ENCODE measurements around the gene KCNQ1. TPM values are rescaled to one million over a fixed set of nuclear protein-coding genes. Genes with fewer than 3 reads are reported as not detected.
A peak's percentile ranks its signal among the peaks of the same experiment; 100 is the strongest.

KCNQ1 gene
- total RNA-seq, 2 experiments from 2014 or later = 24.2 to 26.6 TPM

DNA sequence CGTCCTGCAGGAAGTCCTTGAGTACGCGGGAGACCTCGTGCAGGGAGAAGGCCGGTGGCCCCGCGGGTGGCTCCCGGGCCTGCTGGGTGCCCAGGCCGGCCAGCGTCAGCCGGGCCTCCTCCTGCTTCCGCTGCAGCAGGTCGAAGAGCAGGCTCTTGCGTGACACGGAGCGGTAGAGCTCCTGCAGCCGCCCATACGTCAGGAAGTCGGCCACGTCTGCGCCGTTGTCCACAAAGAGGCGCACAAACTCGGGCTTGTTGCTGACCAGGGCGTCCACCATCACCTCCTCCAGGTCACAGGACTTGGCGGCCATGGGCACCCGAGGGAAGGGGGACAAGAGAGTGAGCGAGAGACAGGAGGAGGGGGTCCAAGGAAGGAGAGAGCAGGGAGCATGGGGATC, 29.6 kb upstream of the KCNQ1 start:
- H3K27ac Mint-ChIP-seq = no peak overlapping the region

DNA sequence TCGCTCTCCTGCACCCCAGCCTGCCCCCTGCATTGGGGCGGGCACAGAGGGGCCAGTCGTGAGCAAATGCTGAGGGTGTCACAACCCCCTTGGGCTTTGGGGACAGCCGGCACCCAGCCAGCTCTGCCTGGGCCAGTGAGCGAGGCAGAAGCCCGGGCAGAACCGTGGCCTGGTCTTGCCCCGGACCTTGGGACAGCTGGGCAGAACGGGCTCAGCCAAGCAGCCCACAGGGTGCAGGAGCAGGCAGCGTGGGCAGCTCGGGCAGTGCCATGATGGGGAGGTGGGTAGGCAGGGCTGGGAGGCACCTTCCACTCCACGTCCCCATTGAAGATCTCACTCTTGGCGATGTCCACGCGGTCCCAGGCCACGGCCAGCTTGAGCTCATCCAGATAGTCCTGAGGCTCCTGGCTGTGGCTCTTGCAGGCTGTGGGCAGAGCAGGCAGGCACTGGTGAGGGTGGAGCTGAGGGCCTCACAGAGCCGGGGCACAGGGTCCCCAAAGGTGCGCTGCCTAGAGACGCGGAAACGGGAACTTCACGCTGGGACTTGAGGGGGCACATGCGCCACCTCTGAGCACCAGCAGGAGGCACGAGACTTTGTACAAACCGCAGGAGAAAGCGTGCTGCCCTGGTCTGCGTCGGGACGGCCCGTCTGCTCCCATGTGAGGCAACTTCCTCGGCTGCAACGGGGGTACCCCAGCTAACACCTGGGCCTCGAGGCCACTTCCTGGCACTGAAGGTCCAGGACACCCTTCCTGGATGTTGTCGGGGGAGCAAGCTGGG, 29.0 kb upstream of the KCNQ1 start:
- no peak for DNase-seq
- no peaks in the 10 kb centered on the region for H3K27me3 Mint-ChIP-seq
- H3K9me3 Mint-ChIP-seq = no peaks in the 10 kb centered on the region
- no peaks in the 10 kb centered on the region for H3K36me3 Mint-ChIP-seq
- ATAC-seq (ENCODE audit: low read depth) = no peak
- H3K27ac Mint-ChIP-seq = no peak overlapping the region
- no peak overlapping the region for H3K4me3 Mint-ChIP-seq
- POLR2A ChIA-PET = no interaction called here
- H3K4me1 Mint-ChIP-seq = no peaks in the 10 kb centered on the region

More for the DNA sequence above, 29.6 kb upstream of the KCNQ1 start:
- DNase-seq = no peak
- Mint-ChIP-seq H3K4me3 (no peak overlapping the region), H3K4me1 (no peaks in the 10 kb centered on the region), H3K9me3 (no peaks in the 10 kb centered on the region), H3K36me3 (no peaks in the 10 kb centered on the region), H3K27me3 (no peaks in the 10 kb centered on the region)
- ATAC-seq (ENCODE audit: low read depth) = no peak
- POLR2A ChIA-PET = no interaction called here

DNA sequence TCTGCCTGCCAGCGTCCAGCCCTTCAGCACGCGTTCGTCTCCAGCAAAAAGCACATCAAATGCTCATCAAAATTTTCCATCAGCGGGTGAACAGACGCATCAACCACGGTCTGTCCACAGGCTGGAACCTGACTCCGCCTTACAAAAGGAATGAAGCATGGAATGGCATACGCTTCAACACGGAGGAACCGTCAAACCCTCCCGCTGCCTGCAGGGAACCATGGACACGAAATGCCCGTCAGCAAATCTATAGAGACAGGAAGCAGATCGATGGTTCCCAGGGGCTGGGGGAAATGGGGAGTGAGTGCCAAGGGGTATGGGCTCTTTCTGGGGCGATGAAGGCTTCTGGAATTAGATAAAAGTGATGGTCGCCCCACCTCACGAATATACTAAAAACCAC, 28.0 kb upstream of the KCNQ1 start:
- ATAC-seq (ENCODE audit: low read depth) (no peak), DNase-seq (no peak)
- Mint-ChIP-seq H3K4me1 (no peaks in the 10 kb centered on the region), H3K27me3 (no peaks in the 10 kb centered on the region), H3K4me3 (no peak overlapping the region), H3K36me3 (no peaks in the 10 kb centered on the region), H3K9me3 (no peaks in the 10 kb centered on the region), H3K27ac (no peak overlapping the region)
- POLR2A ChIA-PET = no interaction called here

- Mint-ChIP-seq H3K27ac (no peak overlapping the region), H3K4me1 (no peaks in the 10 kb centered on the region), H3K4me3 (no peak overlapping the region), H3K9me3 (no peaks in the 10 kb centered on the region), H3K36me3 (no peaks in the 10 kb centered on the region), H3K27me3 (no peaks in the 10 kb centered on the region)
- POLR2A ChIA-PET = interaction anchor here (2.1 kb wide), 1 partner anchor 113 kb away, joined by 13 read pairs; no protein-coding TSS in a partner anchor
- ATAC-seq (ENCODE audit: low read depth) (no peak), DNase-seq (no peak)
These were observed 26.7 kb upstream of the KCNQ1 start for GRCh38 chr11:2417856-2418692.

GRCh38 chr11:2418693-2419360, 26.0 kb upstream of the KCNQ1 start:
- POLR2A ChIA-PET = interaction anchor here (2.1 kb wide), 1 partner anchor 114 kb away, joined by 13 read pairs; no protein-coding TSS in a partner anchor
- H3K27ac Mint-ChIP-seq = no peak overlapping the region

GRCh38 chr11:2419638-2420501, 24.9 kb upstream of the KCNQ1 start:
- Mint-ChIP-seq H3K36me3 (no peaks in the 10 kb centered on the region), H3K4me3 (no peak overlapping the region), H3K4me1 (no peaks in the 10 kb centered on the region), H3K9me3 (no peaks in the 10 kb centered on the region), H3K27ac (no peak overlapping the region), H3K27me3 (no peaks in the 10 kb centered on the region)
- POLR2A ChIA-PET = interaction anchor here (1.0 to 2.1 kb wide), 3 partner anchors 20 to 115 kb away, joined by 3 to 13 read pairs (median 12); partner anchors contain the start of gene TSSC4
- ATAC-seq (ENCODE audit: low read depth) (peak; percentile 5), DNase-seq (peak; percentile 77)

More at GRCh38 chr11:2418693-2419360, 26.0 kb upstream of the KCNQ1 start:
- no peak for ATAC-seq (ENCODE audit: low read depth)
- Mint-ChIP-seq H3K36me3 (no peaks in the 10 kb centered on the region), H3K4me3 (no peak overlapping the region), H3K4me1 (no peaks in the 10 kb centered on the region), H3K27me3 (no peaks in the 10 kb centered on the region), H3K9me3 (no peaks in the 10 kb centered on the region)
- DNase-seq = no peak

GRCh38 chr11:2420502-2421225, 24.1 kb upstream of the KCNQ1 start:
- no peaks in the 10 kb centered on the region for H3K27me3 Mint-ChIP-seq

GRCh38 chr11:2421226-2421994, 23.4 kb upstream of the KCNQ1 start:
- no peaks in the 10 kb centered on the region for H3K27me3 Mint-ChIP-seq
- no peak for ATAC-seq (ENCODE audit: low read depth)
- H3K4me1 Mint-ChIP-seq = no peaks in the 10 kb centered on the region
- no peak overlapping the region for H3K4me3 Mint-ChIP-seq
- no peak for DNase-seq
- H3K36me3 Mint-ChIP-seq = no peaks in the 10 kb centered on the region
- H3K9me3 Mint-ChIP-seq = no peaks in the 10 kb centered on the region
- POLR2A ChIA-PET = interaction anchor here (1.0 to 1.2 kb wide), 2 partner anchors 21 to 116 kb away, joined by 3 to 12 read pairs; partner anchors contain the start of gene TSSC4
- no peak overlapping the region for H3K27ac Mint-ChIP-seq

More at GRCh38 chr11:2420502-2421225, 24.1 kb upstream of the KCNQ1 start:
- Mint-ChIP-seq H3K4me3 (no peak overlapping the region), H3K36me3 (no peaks in the 10 kb centered on the region), H3K27ac (no peak overlapping the region), H3K4me1 (no peaks in the 10 kb centered on the region), H3K9me3 (no peaks in the 10 kb centered on the region)
- POLR2A ChIA-PET = interaction anchor here (1.0 to 1.2 kb wide), 2 partner anchors 21 to 115 kb away, joined by 3 to 12 read pairs; partner anchors contain the start of gene TSSC4
- ATAC-seq (ENCODE audit: low read depth) = peak; percentile 93
- DNase-seq = peak; percentile 82

- no peak for DNase-seq
- H3K36me3 Mint-ChIP-seq = no peaks in the 10 kb centered on the region
- no peak overlapping the region for H3K27ac Mint-ChIP-seq
- no peak for ATAC-seq (ENCODE audit: low read depth)
- H3K9me3 Mint-ChIP-seq = no peaks in the 10 kb centered on the region
- peaks cover 2% of the 10 kb centered on the region for H3K27me3 Mint-ChIP-seq
- H3K4me1 Mint-ChIP-seq = no peaks in the 10 kb centered on the region
- H3K4me3 Mint-ChIP-seq = no peak overlapping the region
- POLR2A ChIA-PET = no interaction called here
These were observed 22.8 kb upstream of the KCNQ1 start for GRCh38 chr11:2421996-2422395.

- Mint-ChIP-seq H3K27ac (no peak overlapping the region), H3K27me3 (peaks cover 2% of the 10 kb centered on the region), H3K4me1 (no peaks in the 10 kb centered on the region), H3K9me3 (no peaks in the 10 kb centered on the region), H3K4me3 (no peak overlapping the region), H3K36me3 (no peaks in the 10 kb centered on the region)
- ATAC-seq (ENCODE audit: low read depth) (no peak), DNase-seq (no peak)
- POLR2A ChIA-PET = no interaction called here
These were observed 22.2 kb upstream of the KCNQ1 start for GRCh38 chr11:2422461-2423156.
